GM12878 (cell line): ENCODE data around the gene GON4L. TPM values are rescaled to one million over a fixed set of nuclear protein-coding genes. Genes with fewer than 3 reads are reported as not detected.

ENCODE experiments used
- ATAC-seq: fragments of 200-7000 bp; cut with Tn5 transposase; 3 replicates; pipeline ENCODE4 v1.9.1; 2020; ENCODE audit warnings: mild to moderate bottlenecking, moderate library complexity
- BruUV-seq: library from RNA; stranded (reverse); fragments of 400-500 nt; replicated peaks from 2 replicates; lab custom pipeline; 2021; lab: Mats Ljungman, UMichigan
- CTCF ChIA-PET: fragments of 300-600 bp; sonication (Branson Sonifier 250); formaldehyde crosslinking; extraction: SDS; loops from one replicate; lab custom pipeline; 2021; ENCODE audit warnings: inconsistent platforms; lab: Yijun Ruan, JAX
- POLR2A ChIA-PET: fragments of 350-600 bp; formaldehyde crosslinking; extraction: SDS; loops from one replicate; lab custom pipeline; 2021; ENCODE audit warnings: inconsistent platforms; lab: Charles Lee
- RAD21 ChIA-PET: fragments of 300-600 bp; sonication (Branson Sonifier 250); formaldehyde crosslinking; loops from one replicate; lab custom pipeline; 2023; ENCODE audit warnings: antibody characterized with exemption; ENCODE audit not compliant: unreplicated experiment; lab: Charles Lee
- SMC1A ChIA-PET: fragments of 300-600 bp; sonication (Branson Sonifier 250); formaldehyde crosslinking; loops from one replicate; lab custom pipeline; 2023; ENCODE audit not compliant: unreplicated experiment, uncharacterized antibody; lab: Charles Lee
- DNase-seq: peaks from one replicate; pipeline ENCODE4 v3.0.0-alpha.2; 2011; ENCODE audit warnings: low read depth, low spot score
- FAIRE-seq: peaks from 3 replicates; lab custom pipeline; 2011; peaks lifted over from hg19 to GRCh38; lab: Jason Lieb, UNC
- H2AFZ ChIP-seq: 2 replicates; pipeline ENCODE4 v1.6.0; 2011; ENCODE audit warnings: low read depth, low read length, control low read depth; ENCODE audit not compliant: control insufficient read depth
- H3K27ac ChIP-seq: 2 replicates; pipeline ENCODE4 v1.5.1; 2011; ENCODE audit warnings: control low read depth; ENCODE audit not compliant: control insufficient read depth, insufficient read depth
- H3K27me3 ChIP-seq, 2 experiments: replicated peaks in 1 of 2; 2 replicates each; pipeline versions ENCODE4 v1.6.0 to v1.6.1; 2011; ENCODE audit warnings: low read length in 1 of 2; ENCODE audit not compliant: control insufficient read depth in 2 of 2, insufficient read depth in 2 of 2
- H3K36me3 ChIP-seq, 2 experiments: 2 replicates each; pipeline ENCODE4 v1.5.1; 2011; ENCODE audit warnings: low read length in 1 of 2; ENCODE audit not compliant: control insufficient read depth in 2 of 2, insufficient read depth in 2 of 2
- H3K4me1 ChIP-seq: 2 replicates; pipeline ENCODE4 v1.6.1; 2011; ENCODE audit warnings: mild to moderate bottlenecking, low read length, moderate library complexity, mixed read lengths; ENCODE audit not compliant: control insufficient read depth, insufficient read depth
- H3K4me2 ChIP-seq: 2 replicates; pipeline ENCODE4 v1.6.0; 2011; ENCODE audit warnings: control low read depth; ENCODE audit not compliant: control insufficient read depth, insufficient read depth
- H3K4me3 ChIP-seq: fragments of 200-600 bp; sonication (generic); 2 replicates; pipeline ENCODE4 v1.5.1; 2016
- H3K79me2 ChIP-seq: 2 replicates; pipeline ENCODE4 v1.6.0; 2011; ENCODE audit warnings: low read length; ENCODE audit not compliant: control insufficient read depth, insufficient read depth
- H3K9ac ChIP-seq: 2 replicates; pipeline ENCODE4 v1.8.0; 2011; ENCODE audit warnings: low read length, control low read depth, mixed read lengths; ENCODE audit not compliant: control insufficient read depth, insufficient read depth
- H3K9me3 ChIP-seq: replicated peaks from 3 replicates; pipeline ENCODE4 v1.5.1; 2011; ENCODE audit warnings: mild to moderate bottlenecking, low read length; ENCODE audit not compliant: control insufficient read depth, insufficient read depth
- H4K20me1 ChIP-seq: 2 replicates; pipeline ENCODE4 v1.6.0; 2011; ENCODE audit not compliant: control insufficient read depth, insufficient read depth
- ASH2L ChIP-seq: fragments of 300-600, 200-600 bp; sonication (generic); IDR thresholded peaks from 2 replicates; pipeline ENCODE4 v1.6.1; 2017; ENCODE audit warnings: low read depth, mild to moderate bottlenecking, borderline replicate concordance
- BCL3 ChIP-seq: IDR thresholded peaks from 2 replicates; pipeline ENCODE4 v1.6.1; 2011; ENCODE audit warnings: borderline replicate concordance, low read depth, mild to moderate bottlenecking, moderate library complexity, low read length; ENCODE audit not compliant: insufficient read depth, poor library complexity, severe bottlenecking
- EP300 ChIP-seq, 2 experiments: fragments of 150-350 bp in 1 of 2; IDR thresholded peaks; 2 replicates each; pipeline ENCODE4 v1.6.1; 2011 to 2012; ENCODE audit warnings: low read depth in 2 of 2, low read length in 2 of 2, borderline replicate concordance in 1 of 2, improper control_type of control experiment in 1 of 2, inconsistent platforms in 1 of 2; ENCODE audit not compliant: control insufficient read depth in 1 of 2
- GABPA ChIP-seq: IDR thresholded peaks from 2 replicates; pipeline ENCODE4 v1.6.1; 2014; ENCODE audit warnings: antibody characterized with exemption, low read depth, mild to moderate bottlenecking, inconsistent platforms
- NFYA ChIP-seq: IDR thresholded peaks from 2 replicates; pipeline ENCODE4 v1.6.1; 2011; ENCODE audit warnings: low read depth, mild to moderate bottlenecking, low read length, improper control_type of control experiment, borderline replicate concordance
- RELA ChIP-seq: fragments of 450-650 bp; IDR thresholded peaks from 2 replicates; pipeline ENCODE4 v1.8.0; 2014; ENCODE audit warnings: borderline replicate concordance; ENCODE audit not compliant: partially characterized antibody
- RFX5 ChIP-seq: IDR thresholded peaks from 2 replicates; pipeline ENCODE4 v1.6.1; 2011; ENCODE audit warnings: low read depth, low read length, improper control_type of control experiment
- SPI1 ChIP-seq: IDR thresholded peaks from 2 replicates; pipeline ENCODE4 v1.6.1; 2011; ENCODE audit warnings: low read depth, mild to moderate bottlenecking, low read length, moderate library complexity, borderline replicate concordance; ENCODE audit not compliant: insufficient read depth
- STAT1 ChIP-seq: fragments of 450-650 bp; conservative IDR thresholded peaks from 2 replicates; pipeline ENCODE4 v1.6.1; 2014; ENCODE audit warnings: antibody characterized with exemption, mild to moderate bottlenecking
- TCF12 ChIP-seq: IDR thresholded peaks from 2 replicates; pipeline ENCODE4 v1.6.1; 2011; ENCODE audit warnings: low read depth, mild to moderate bottlenecking, low read length
- TCF3 ChIP-seq: IDR thresholded peaks from 2 replicates; pipeline ENCODE4 v1.6.1; 2012; ENCODE audit warnings: low read depth, mild to moderate bottlenecking, low read length, borderline replicate concordance; ENCODE audit not compliant: insufficient read depth
- ZBTB4 ChIP-seq: fragments of 450-650 bp; formaldehyde crosslinking; IDR thresholded peaks from 2 replicates; pipeline ENCODE4 v1.4.0; 2022; ENCODE audit warnings: mild to moderate bottlenecking, moderate library complexity
- ZSCAN29 ChIP-seq: fragments of 450-650 bp; IDR thresholded peaks from 2 replicates; pipeline ENCODE4 v1.6.1; 2017; ENCODE audit warnings: mild to moderate bottlenecking, moderate library complexity
- WGBS: methylation state at CpG from one replicate; pipeline ENCODE4 v1.1.6; 2016; ENCODE audit warnings: low lambda C conversion rate; ENCODE audit not compliant: insufficient replicate concordance, insufficient coverage; ENCODE audit errors: missing lambda C conversion rate; 5-methylcytosine and 5-hydroxymethylcytosine counted together
- in situ Hi-C: fragments of 300-500 bp; cut with MboI; formaldehyde crosslinking; loops from 9 replicates; pipeline ENCODE4 v1.14.3; 2018; ENCODE audit warnings: mixed read lengths
- intact Hi-C: fragments of 100-400 bp; cut with micrococcal nuclease; formaldehyde crosslinking; loops from one replicate; pipeline ENCODE4 v1.14.2; 2022; ENCODE audit not compliant: unreplicated experiment
- polyA plus RNA-seq, 11 experiments: library from polyadenylated mRNA; depleted of rRNA in 4 of 11; unstranded in 6 of 11; stranded (reverse) in 5 of 11; fragments of >200 nt; fragmentation: Nextera tagmentation in 4 of 11; fragmentation: Illumina TruSeq in 1 of 11; extraction: Ambion mirVana in 4 of 11; extraction: Trizol in 1 of 11; gene quantifications; 1 replicate in 1 of 11; 2 replicates in 10 of 11; pipeline versions ENCODE4 v1.2.1 to v1.2.3, GENCODE V29; 2011 to 2016; ENCODE audit warnings: inconsistent platforms in 2 of 11, missing spikeins in 2 of 11, low read depth in 1 of 11
- total RNA-seq, 4 experiments: library from RNA; depleted of rRNA in 3 of 4; stranded (reverse); fragments of >200 nt in 3 of 4; fragmentation: Illumina TruSeq in 1 of 4; extraction: Trizol in 1 of 4; gene quantifications; 2 replicates each; pipeline versions ENCODE4 v1.2.1 to v1.2.3, GENCODE V29; 2013 to 2021

Gene GON4L
- total and polyA plus RNA-seq, 10 of the 15 experiments (the other 5 are each of a cell fraction or from before 2014, with no cell fraction given), result 17.7 to 40.7 (median 28.0) TPM

- no peaks in the 10 kb centered on the region for H3K27me3 ChIP-seq
- H3K4me1 ChIP-seq, result no peaks in the 10 kb centered on the region
- H2AFZ ChIP-seq, result no peak overlapping the region
- H3K4me3 ChIP-seq, result no peak overlapping the region
- H3K36me3 ChIP-seq, result peaks cover 8 to 9% of the 10 kb centered on the region in 2 experiments; a peak in 3 of 4 replicates
- H3K27ac ChIP-seq, result no peak overlapping the region
- H3K4me2 ChIP-seq, result no peak overlapping the region
- intact Hi-C loops, result no loop called here
- H3K79me2 ChIP-seq, result no peaks in the 10 kb centered on the region
- H3K9ac ChIP-seq, result no peak overlapping the region
- no TSS peak for BruUV-seq
- ChIA-PET RAD21 (no interaction called here), POLR2A (interaction anchor here (0.7 to 0.8 kb wide), 3 partner anchors 19 to 162 kb away, joined by 3 to 5 read pairs (median 4); no protein-coding TSS in a partner anchor), CTCF (interaction anchor here (0.7 kb wide), 1 partner anchor 102 kb away, joined by 3 read pairs; no protein-coding TSS in a partner anchor)
- no peaks in the 10 kb centered on the region for H4K20me1 ChIP-seq
- DNase-seq, result no peak
- FAIRE-seq, result no peak
- WGBS, result 98% methylated on average over 3 of the region's 3 CpGs
- ATAC-seq, result no peak
- TF ChIP-seq EP300 (IDR thresholded peaks at IDR 0.05; ENCODE audit: borderline replicate concordance in 1 of 2, control insufficient read depth in 1 of 2, low read depth in 2 of 2, low read length in 2 of 2) (no peak), GABPA (no peak), RFX5 (no peak), NFYA (no peak), RELA (no peak), TCF3 (no peak), ASH2L (no peak), TCF12 (no peak), STAT1 (no peak), BCL3 (no peak), SPI1 (no peak), ZBTB4 (CRISPR knock-in tag) (no peak), ZSCAN29 (no peak)
- TF ChIP-seq, all 136 proteins: peak for 0
- in situ Hi-C loops, result no loop called here
- H3K9me3 ChIP-seq, result no peaks in the 10 kb centered on the region
- SMC1A ChIA-PET, result interaction anchor here (0.6 to 1.1 kb wide), 4 partner anchors 20 to 874 kb away, joined by 3 to 4 read pairs (median 3); no protein-coding TSS in a partner anchor
Measured at GRCh38 chr1:155725142-155725541, 131.9 kb downstream of the GON4L start.
